GM18868 (cell line): ENCODE measurements around the gene RALGAPB.

Experiments used
- ATAC-seq: cut with Tn5 transposase; IDR thresholded peaks from one replicate; pipeline ENCODE4 v1.9.1; 2021; ENCODE audit warnings: mild to moderate bottlenecking, moderate library complexity; ENCODE audit not compliant: unreplicated experiment

The RALGAPB gene

GRCh38 chr20:38543014-38543906 is 70.6 kb downstream of the RALGAPB start:
- ATAC-seq = no peak

GRCh38 chr20:38545771-38546170 is 73.1 kb downstream of the RALGAPB start:
- no peak for ATAC-seq

- ATAC-seq = no peak
These were observed 74.8 kb downstream of the RALGAPB start for GRCh38 chr20:38547288-38548085.

GRCh38 chr20:38548356-38549083 is 75.9 kb downstream of the RALGAPB start:
- no peak for ATAC-seq

- no peak for ATAC-seq
These were observed 77.6 kb downstream of the RALGAPB start for GRCh38 chr20:38550274-38550673.

- no peak for ATAC-seq
These were observed 78.5 kb downstream of the RALGAPB start for GRCh38 chr20:38551056-38551626.

GRCh38 chr20:38554986-38555385 is 82.3 kb downstream of the RALGAPB start:
- no peak for ATAC-seq

GRCh38 chr20:38555395-38555794 is 82.8 kb downstream of the RALGAPB start:
- no peak for ATAC-seq

GRCh38 chr20:38557174-38557573 is 84.5 kb downstream of the RALGAPB start:
- no peak for ATAC-seq

GRCh38 chr20:38558596-38559360 is 86.1 kb downstream of the RALGAPB start:
- ATAC-seq = no peak

GRCh38 chr20:38559764-38560163 is 87.1 kb downstream of the RALGAPB start:
- ATAC-seq = no peak

GRCh38 chr20:38563802-38564431 is 91.3 kb downstream of the RALGAPB start:
- no peak for ATAC-seq

GRCh38 chr20:38564680-38565079 is 92.0 kb downstream of the RALGAPB start:
- ATAC-seq = no peak

- no peak for ATAC-seq
These were observed 93.5 kb downstream of the RALGAPB start for GRCh38 chr20:38566036-38566598.

- ATAC-seq = no peak
These were observed 97.3 kb downstream of the RALGAPB start for GRCh38 chr20:38569747-38570525.

- ATAC-seq = no peak
These were observed 100.8 kb downstream of the RALGAPB start for GRCh38 chr20:38573413-38573812.

- no peak for ATAC-seq
These were observed 106.7 kb downstream of the RALGAPB start for GRCh38 chr20:38579219-38579910.

- ATAC-seq = no peak
These were observed 107.3 kb downstream of the RALGAPB start for GRCh38 chr20:38579921-38580320.
